Peyer's patch (tissue), 4 donors: ENCODE data around the gene ICAM1. TPM values are rescaled to one million over a fixed set of nuclear protein-coding genes. Genes with fewer than 3 reads are reported as not detected.

ENCODE experiments used
- DNase-seq, 3 donors: peaks; one replicate each; pipeline ENCODE4 v3.0.0-alpha.2; 2017 to 2019
- H3K27ac ChIP-seq, 4 donors: fragments of 200-600 bp; sonication (generic); one replicate each; pipeline ENCODE4 v1.5.1; 2016 to 2019
- H3K27me3 ChIP-seq, 2 donors: fragments of 200-600 bp; sonication (generic); one replicate each; pipeline ENCODE4 v1.5.1; 2019
- H3K36me3 ChIP-seq, 3 donors: fragments of 200-600 bp; sonication (generic); one replicate each; pipeline ENCODE4 v1.5.1; 2016 to 2019
- H3K4me1 ChIP-seq, 4 donors: fragments of 200-600 bp; sonication (generic); one replicate each; pipeline ENCODE4 v1.5.1; 2016 to 2019
- H3K4me3 ChIP-seq, 4 donors: fragments of 200-600 bp; sonication (generic); 1 replicate in 3 of 4; 2 replicates in 1 of 4; pipeline ENCODE4 v1.5.1; 2016 to 2019; ENCODE audit warnings: mild to moderate bottlenecking in 1 of 4
- H3K9me3 ChIP-seq, 4 donors: fragments of 200-600 bp; sonication (generic); one replicate each; pipeline ENCODE4 v1.5.1; 2016 to 2019; ENCODE audit warnings: mild to moderate bottlenecking in 1 of 4
- CTCF ChIP-seq, 6 experiments: fragments of 450-650 bp in 4 of 6; fragments of 200-600 bp in 2 of 6; sonication (generic) in 1 of 6; IDR thresholded peaks; one replicate each; pipeline ENCODE4 v1.5.1; 2017 to 2019; ENCODE audit warnings: antibody characterized with exemption in 6 of 6, mild to moderate bottlenecking in 3 of 6, moderate library complexity in 1 of 6
- POLR2A ChIP-seq, 2 donors: fragments of 450-650 bp; IDR thresholded peaks; one replicate each; pipeline ENCODE4 v1.5.1; 2017; ENCODE audit warnings: antibody characterized with exemption in 2 of 2, mild to moderate bottlenecking in 2 of 2, moderate library complexity in 2 of 2
- total RNA-seq, 4 donors: library from RNA; depleted of rRNA; stranded (reverse); fragments of >200 nt; gene quantifications; one replicate each; pipeline ENCODE4 v1.1.0, GENCODE V29; 2016

ICAM1 gene
- total RNA-seq, 4 donors from 2014 or later = 2.6 to 62.7 (median 12.7) TPM

- H3K27ac ChIP-seq = no peak overlapping the region
- no peaks in the 10 kb centered on the region for H3K9me3 ChIP-seq
- H3K4me3 ChIP-seq = no peak overlapping the region
- peaks cover 0 to 61% (median 0%) of the 10 kb centered on the region in 3 donors for H3K36me3 ChIP-seq
- no peak for TF ChIP-seq POLR2A (IDR thresholded peaks at IDR 0.05)
- no peak for TF ChIP-seq CTCF (IDR thresholded peaks at IDR 0.05)
- no peaks in the 10 kb centered on the region for H3K27me3 ChIP-seq
- H3K4me1 ChIP-seq = peaks cover 4 to 37% (median 9%) of the 10 kb centered on the region in 4 donors
- DNase-seq = no peak
Measured at GRCh38 chr19:10317857-10318462, 47.0 kb downstream of the ICAM1 start.

GRCh38 chr19:10318807-10319682 is 48.1 kb downstream of the ICAM1 start:
- Histone ChIP-seq H3K36me3 (peaks cover 0 to 71% (median 0%) of the 10 kb centered on the region in 3 donors), H3K27ac (no peak overlapping the region), H3K4me1 (peaks cover 4 to 42% (median 9%) of the 10 kb centered on the region in 4 donors), H3K9me3 (no peaks in the 10 kb centered on the region), H3K27me3 (no peaks in the 10 kb centered on the region), H3K4me3 (no peak overlapping the region)
- DNase-seq = no peak
- TF ChIP-seq POLR2A (IDR thresholded peaks at IDR 0.05) (no peak), CTCF (IDR thresholded peaks at IDR 0.05) (no peak)

- TF ChIP-seq CTCF (IDR thresholded peaks at IDR 0.05) (no peak), POLR2A (IDR thresholded peaks at IDR 0.05) (no peak)
- no peak for DNase-seq
- Histone ChIP-seq H3K4me3 (no peak overlapping the region), H3K27ac (peak overlapping the region in 3 of 4 donors; percentile 59 to 92 (median 84)), H3K9me3 (no peaks in the 10 kb centered on the region), H3K4me1 (peaks cover 4 to 31% (median 5%) of the 10 kb centered on the region in 4 donors), H3K36me3 (peaks cover 0 to 89% (median 0%) of the 10 kb centered on the region in 3 donors), H3K27me3 (no peaks in the 10 kb centered on the region)
Measured at GRCh38 chr19:10320602-10321416, 49.9 kb downstream of the ICAM1 start.

- Histone ChIP-seq H3K4me1 (peaks cover 0 to 25% (median 3%) of the 10 kb centered on the region in 4 donors), H3K9me3 (no peaks in the 10 kb centered on the region), H3K27ac (peak overlapping the region in 3 of 4 donors; percentile 59 to 92 (median 84)), H3K36me3 (peaks cover 0 to 95% (median 0%) of the 10 kb centered on the region in 3 donors), H3K4me3 (peak overlapping the region in 1 of 4 donors; percentile 27), H3K27me3 (no peaks in the 10 kb centered on the region)
- no peak for TF ChIP-seq CTCF (IDR thresholded peaks at IDR 0.05)
- no peak for TF ChIP-seq POLR2A (IDR thresholded peaks at IDR 0.05)
- DNase-seq = peak in 2 of 3 donors; percentile 71 to 83
Measured at GRCh38 chr19:10321417-10321797, 50.5 kb downstream of the ICAM1 start.
